Left colon (tissue), 2 donors: Measurements from ENCODE around the gene EZH1. TPM values are rescaled to one million over a fixed set of nuclear protein-coding genes. Genes with fewer than 3 reads are reported as not detected.

ENCODE experiments used
- ATAC-seq: fragments of 200-7000 bp; cut with Tn5 transposase; one replicate; pipeline ENCODE4 v1.9.1; 2020; ENCODE audit warnings: mild to moderate bottlenecking, moderate library complexity
- DNase-seq, 2 donors: peaks; one replicate each; pipeline ENCODE4 v3.0.0-alpha.2; 2020
- intact Hi-C, 2 donors: fragments of 100-400 bp; cut with DNase I in 1 of 2; cut with micrococcal nuclease in 1 of 2; formaldehyde crosslinking; loops; one replicate each; pipeline versions ENCODE4 v1.11.2 to v1.14.0; 2022; cut with DNase I, micrococcal nuclease
- microRNA-seq, 2 donors: library from miRNA; unstranded; fragments of <30 nt; microRNA quantifications; one replicate each; pipeline versions ENCODE4 v1.1.0 to v1.2.0, GENCODE V29; 2020
- total RNA-seq, 2 donors: library from RNA; stranded (reverse); fragmentation: NEBNext Ultra II Directional; extraction: Animal tissue kit (Norgen Biotek cat#: 25700); gene quantifications; one replicate each; pipeline ENCODE4 v1.2.1, GENCODE V29; 2021
- donor health status: DM: no; HTN: no; CAD: no.
- donor health status: DM: yes; HTN: yes; CAD: no.

Gene EZH1
- total RNA-seq, 2 donors from 2014 or later = 24.9 to 28.0 TPM

- intact Hi-C loops = no loop called here
- peak; percentile 83 for DNase-seq
- ATAC-seq = peak; percentile 81
These were observed 85.5 kb downstream of the EZH1 start, which contains the start of gene TUBG2 for GRCh38 chr17:42659079-42659931. Gene TUBG2 (plus strand): TSS chr17:42659284. CDS start chr17:42659504, 220 bp downstream.

- ATAC-seq = no peak
- DNase-seq = no peak
- intact Hi-C loops = no loop called here
These were observed 86.8 kb downstream of the EZH1 start for GRCh38 chr17:42657824-42658588.

- intact Hi-C loops = no loop called here
These were observed 89.3 kb downstream of the EZH1 start for GRCh38 chr17:42655528-42655927.

GRCh38 chr17:42653179-42654124, 91.4 kb downstream of the EZH1 start:
- no peak for DNase-seq
- intact Hi-C loops = no loop called here
- ATAC-seq = peak; percentile 28

More at GRCh38 chr17:42655528-42655927, 89.3 kb downstream of the EZH1 start:
- ATAC-seq (no peak), DNase-seq (no peak)

- intact Hi-C loops = no loop called here
- no peak for DNase-seq
- ATAC-seq = no peak
These were observed 93.4 kb downstream of the EZH1 start for GRCh38 chr17:42651392-42651791.

Small RNA genes lying within 50 kb of the gene (microRNA-seq; reads per million reads assigned to microRNA genes)
- gene MIR6780A = 0 to 0.53 reads per million in 2 donors

Other genes starting within 250 kb of the EZH1 start
- 10 to 100 TPM; 36.5 to 45.9 TPM for gene NAGLU, start 208.8 kb downstream of the EZH1 start, total RNA-seq
- gene HSD17B1, start 192.1 kb downstream of the EZH1 start, total RNA-seq = under 1 TPM; 0.85 to 0.98 TPM
- 100 to 1,000 TPM in 1 of 2 donors, 10 to 100 TPM in 1; 92.6 to 122 TPM for gene COASY, start 182.9 kb downstream of the EZH1 start, total RNA-seq
- 10 to 100 TPM; 95.1 to 98.8 TPM for gene MLX, start 177.9 kb downstream of the EZH1 start, total RNA-seq
- gene PSMC3IP, start 167.3 kb downstream of the EZH1 start, total RNA-seq = 1 to 10 TPM; 1.6 to 2.2 TPM
- 10 to 100 TPM; 49.0 to 71.6 TPM for gene RETREG3, start 135.7 kb downstream of the EZH1 start, total RNA-seq
- 10 to 100 TPM; 24.3 to 39.7 TPM for gene TUBG1, start 135.4 kb downstream of the EZH1 start, total RNA-seq
- 1 to 10 TPM; 4.4 to 7.7 TPM for gene TUBG2, start 85.8 kb downstream of the EZH1 start, total RNA-seq
- 10 to 100 TPM; 15.0 to 16.6 TPM for gene PLEKHH3, start 68.0 kb downstream of the EZH1 start, total RNA-seq
- gene CCR10, start 63.2 kb downstream of the EZH1 start, total RNA-seq = 1 to 10 TPM in 1 of 2 donors, under 1 TPM in 1; 0.58 to 2.4 TPM
- 1 to 10 TPM; 1.2 to 4.6 TPM for gene CNTNAP1, start 62.5 kb downstream of the EZH1 start, total RNA-seq
- gene RAMP2, start 16.2 kb upstream of the EZH1 start, total RNA-seq = 1 to 10 TPM; 5.0 to 7.7 TPM
- 10 to 100 TPM; 81.5 to 83.6 TPM for gene VPS25, start 28.4 kb upstream of the EZH1 start, total RNA-seq
- gene WNK4, start 35.6 kb upstream of the EZH1 start, total RNA-seq = 10 to 100 TPM; 32.7 to 41.2 TPM
- gene COA3, start 53.7 kb upstream of the EZH1 start, total RNA-seq = 100 to 1,000 TPM; 142 to 167 TPM
- 1 to 10 TPM; 1.2 to 2.4 TPM for gene CNTD1, start 53.8 kb upstream of the EZH1 start, total RNA-seq
- gene BECN1, start 79.2 kb upstream of the EZH1 start, total RNA-seq = 100 to 1,000 TPM; 128 to 150 TPM
- gene PSME3, start 88.4 kb upstream of the EZH1 start, total RNA-seq = 100 to 1,000 TPM in 1 of 2 donors, 10 to 100 TPM in 1; 89.7 to 104 TPM
- gene AOC2, start 99.5 kb upstream of the EZH1 start, total RNA-seq = under 1 TPM; 0.47 to 0.85 TPM
- gene AOC3, start 106.2 kb upstream of the EZH1 start, total RNA-seq = 10 to 100 TPM in 1 of 2 donors, 1 to 10 TPM in 1; 5.6 to 27.1 TPM
- gene G6PC1, start 155.8 kb upstream of the EZH1 start, total RNA-seq = under 1 TPM in 1 of 2 donors, not detected in 1; 0.50 TPM
- gene AARSD1, start 219.4 kb upstream of the EZH1 start, total RNA-seq = 10 to 100 TPM; 17.6 to 24.1 TPM
- 1 to 10 TPM; 3.2 to 3.6 TPM for gene PTGES3L, start 235.0 kb upstream of the EZH1 start, total RNA-seq
- 10 to 100 TPM; 24.2 to 25.2 TPM for gene RUNDC1, start 235.5 kb upstream of the EZH1 start, total RNA-seq